CD4-positive, alpha-beta T cell treated with Interleukin-15 for 4 hours (primary cell): ENCODE data around the gene DHRS13.
"Not testable (repeated sequence)": the region's sequence is repeated elsewhere in the genome, so short reads cannot be mapped to it uniquely, and the experiment has no call there.

Experiments
- DNase-seq: peaks from one replicate; pipeline ENCODE4 v3.0.0-alpha.2; 2020; ENCODE audit warnings: low spot score

The DHRS13 gene

GRCh38 chr17:28935744-28936460, 33.0 kb upstream of the DHRS13 start:
- DNase-seq = no peak

GRCh38 chr17:28934508-28934907, 31.6 kb upstream of the DHRS13 start:
- DNase-seq = not testable (repeated sequence)

- DNase-seq = no peak
Measured at GRCh38 chr17:28929787-28930186, 26.9 kb upstream of the DHRS13 start.

GRCh38 chr17:28928061-28928460, 25.2 kb upstream of the DHRS13 start:
- peak; percentile 51 for DNase-seq

GRCh38 chr17:28926786-28927185, 23.9 kb upstream of the DHRS13 start:
- no peak for DNase-seq

- DNase-seq = no peak
Measured at GRCh38 chr17:28926366-28926765, 23.5 kb upstream of the DHRS13 start.

GRCh38 chr17:28925912-28926365, 23.1 kb upstream of the DHRS13 start:
- DNase-seq = peak; percentile 84

- no peak for DNase-seq
Measured at GRCh38 chr17:28920201-28920600, 17.3 kb upstream of the DHRS13 start.

- no peak for DNase-seq
Measured at GRCh38 chr17:28918295-28918694, 15.4 kb upstream of the DHRS13 start.

GRCh38 chr17:28917465-28917864, 14.6 kb upstream of the DHRS13 start:
- no peak for DNase-seq

GRCh38 chr17:28917029-28917428, 14.2 kb upstream of the DHRS13 start:
- no peak for DNase-seq

- DNase-seq = peak; percentile 53
Measured at GRCh38 chr17:28916302-28916934, 13.5 kb upstream of the DHRS13 start.

GRCh38 chr17:28912938-28913333, 10.1 kb upstream of the DHRS13 start:
- no peak for DNase-seq

GRCh38 chr17:28912281-28912937, 9.5 kb upstream of the DHRS13 start:
- no peak for DNase-seq

GRCh38 chr17:28911411-28912045, 8.6 kb upstream of the DHRS13 start:
- DNase-seq = no peak

GRCh38 chr17:28910534-28910933, 7.7 kb upstream of the DHRS13 start:
- no peak for DNase-seq

- no peak for DNase-seq
Measured at GRCh38 chr17:28908640-28909167, 5.8 kb upstream of the DHRS13 start.

GRCh38 chr17:28907709-28908475, 5.0 kb upstream of the DHRS13 start:
- no peak for DNase-seq

- no peak for DNase-seq
Measured at GRCh38 chr17:28906706-28907438, 4.0 kb upstream of the DHRS13 start.

- DNase-seq = no peak
Measured at GRCh38 chr17:28906276-28906675, 3.4 kb upstream of the DHRS13 start.

- no peak for DNase-seq
Measured at GRCh38 chr17:28904800-28905199, 1.9 kb upstream of the DHRS13 start.
